Measurements from ENCODE around the gene ZNF512B.
"Not testable (repeated sequence)": the region's sequence is repeated elsewhere in the genome, so short reads cannot be mapped to it uniquely, and the experiment has no call there.

Gene ZNF512B

DNA sequence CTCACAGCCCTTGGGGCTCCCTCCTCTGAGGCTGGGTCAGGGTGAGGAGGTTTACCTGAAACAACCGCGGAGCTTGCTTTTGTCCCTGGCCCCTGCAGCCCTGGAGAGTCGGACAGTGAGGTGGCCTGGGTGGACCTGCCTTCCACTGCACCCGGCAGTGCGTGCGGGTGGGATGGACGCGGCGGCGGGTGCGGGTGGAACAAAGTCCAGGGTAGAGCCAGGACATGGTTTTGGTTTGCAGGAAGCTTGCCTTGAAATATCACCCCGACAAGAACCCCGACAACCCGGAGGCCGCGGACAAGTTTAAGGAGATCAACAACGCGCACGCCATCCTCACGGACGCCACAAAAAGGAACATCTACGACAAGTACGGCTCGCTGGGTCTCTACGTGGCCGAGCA, 40.7 kb downstream of the ZNF512B start:
- no peak for DNase-seq

GRCh38 chr20:63926298-63926697, 43.4 kb downstream of the ZNF512B start:
- DNase-seq, result no peak

- DNase-seq, result no peak
Measured at GRCh38 chr20:63924241-63924640, 45.5 kb downstream of the ZNF512B start.

GRCh38 chr20:63923651-63924050, 46.1 kb downstream of the ZNF512B start:
- no peak for DNase-seq

- no peak for DNase-seq
Measured at GRCh38 chr20:63920226-63920625, 49.5 kb downstream of the ZNF512B start.

GRCh38 chr20:63919130-63919529, 50.6 kb downstream of the ZNF512B start:
- no peak for DNase-seq

DNA sequence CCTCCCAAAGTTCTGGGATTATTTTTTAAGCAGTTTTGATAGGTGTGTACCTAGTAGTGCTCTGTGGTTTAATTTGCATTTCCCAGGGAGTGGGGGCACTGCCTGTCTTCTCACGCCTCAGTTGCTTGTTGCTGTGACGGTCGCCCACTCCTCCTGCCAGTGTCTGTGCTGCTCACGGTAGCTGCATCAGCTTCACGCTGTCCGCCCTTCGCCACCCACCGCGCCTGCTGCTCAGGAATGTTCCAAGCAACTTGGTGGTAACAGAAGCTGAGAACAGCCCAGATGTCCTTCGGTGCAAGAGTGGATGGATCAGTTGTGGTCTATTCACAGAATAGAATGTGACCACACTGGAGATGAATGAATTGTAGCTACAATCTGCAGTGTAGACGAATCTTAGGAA, 51.9 kb downstream of the ZNF512B start:
- no peak for DNase-seq

DNA sequence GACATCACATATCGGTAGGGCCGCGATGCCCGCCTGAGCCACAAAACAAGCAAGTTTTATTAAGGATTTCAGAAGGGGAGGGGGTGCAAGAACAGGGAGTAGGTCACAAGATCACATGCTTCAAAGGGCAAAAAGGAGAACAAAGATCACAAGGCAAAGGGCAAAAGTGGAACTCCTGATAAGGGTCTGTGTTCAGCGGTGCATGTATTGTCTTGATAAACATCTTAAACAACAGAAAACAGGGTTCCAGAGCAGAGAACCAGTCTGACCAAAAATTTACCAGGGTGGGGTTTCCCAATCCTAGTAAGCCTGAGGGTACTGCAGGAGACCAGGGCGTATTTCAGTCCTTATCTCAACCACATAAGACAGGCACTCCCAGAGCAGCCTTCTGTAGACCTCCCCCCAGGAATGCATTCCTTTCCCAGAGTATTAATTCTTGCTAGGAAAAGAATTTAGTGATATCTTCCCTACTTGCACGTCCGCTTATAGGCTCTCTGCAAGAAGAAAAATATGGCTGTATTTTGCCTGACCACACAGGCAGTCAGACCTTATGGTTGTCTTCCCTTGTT, 53.3 kb downstream of the ZNF512B start:
- DNase-seq, result not testable (repeated sequence)

DNA sequence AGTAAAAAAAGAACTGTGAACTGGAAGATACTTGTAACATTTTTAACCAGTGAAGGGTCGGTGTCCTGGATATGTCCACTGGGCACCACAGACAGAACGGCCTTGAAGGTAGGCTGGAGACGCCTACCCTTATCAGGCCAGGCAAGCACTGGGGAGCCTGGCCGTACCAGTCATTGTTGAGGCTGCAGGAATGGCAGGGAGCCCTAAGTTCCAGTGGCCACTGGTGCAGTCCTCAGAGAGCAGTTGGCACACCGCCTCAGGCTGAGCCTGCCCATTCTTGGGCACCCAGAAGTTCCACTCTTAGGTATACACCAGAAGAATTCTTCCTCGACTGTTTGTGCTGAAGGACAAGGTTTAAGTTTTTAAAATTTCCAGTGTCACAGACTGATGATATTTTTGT, 54.3 kb downstream of the ZNF512B start:
- DNase-seq, result no peak

- DNase-seq, result no peak
Measured at GRCh38 chr20:63913768-63914167, 56.0 kb downstream of the ZNF512B start.

DNA sequence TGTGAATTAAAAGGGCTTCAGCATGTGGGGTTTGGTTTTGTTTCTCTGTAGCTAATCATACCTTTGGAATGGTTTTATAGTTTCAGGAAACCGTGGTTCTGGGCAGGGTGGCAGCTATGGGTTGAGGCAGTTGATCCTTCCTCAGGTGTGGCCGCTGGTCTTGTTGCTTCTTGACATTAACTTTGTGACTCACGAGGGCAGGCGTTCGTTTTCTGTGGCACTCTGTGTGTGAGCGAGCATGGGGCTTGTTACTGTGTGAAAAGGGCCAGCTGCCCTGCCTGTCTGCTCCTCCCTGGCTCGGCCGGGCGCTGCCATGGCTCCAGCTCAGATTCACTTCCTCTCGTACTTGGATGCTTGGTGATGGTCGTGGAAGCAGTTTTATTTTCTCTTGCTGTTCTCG, 58.6 kb downstream of the ZNF512B start:
- peak; percentile 33 for DNase-seq

GRCh38 chr20:63908008-63908682, 61.6 kb downstream of the ZNF512B start:
- DNase-seq, result no peak

Data from right hindlimb (tissue), 1 donor.